CD8-positive, alpha-beta memory T cell (primary cell): ENCODE results near the gene FABP1. TPM values are rescaled to one million over a fixed set of nuclear protein-coding genes. Genes with fewer than 3 reads are reported as not detected.

Experiments used
- CTCF ChIA-PET: fragments of 350-600 bp; sonication (Branson Sonifier 250); formaldehyde crosslinking; loops from one replicate; lab custom pipeline; 2021; ENCODE audit warnings: antibody characterized with exemption; lab: Charles Lee
- POLR2A ChIA-PET: fragments of 350-600 bp; sonication (Branson Sonifier 250); formaldehyde crosslinking; loops from one replicate; lab custom pipeline; 2021; ENCODE audit warnings: antibody characterized with exemption; lab: Charles Lee
- DNase-seq, 5 donors: peaks; one replicate each; pipeline versions ENCODE4 v3.0.0 to v3.0.0-alpha.2; 2020 to 2022; ENCODE audit warnings: mixed read lengths in 1 of 5
- H3K27ac ChIP-seq: one replicate; pipeline ENCODE4 v1.7.0; 2013; ENCODE audit warnings: low read depth, mild to moderate bottlenecking, low read length, moderate library complexity
- H3K27me3 ChIP-seq: 2 replicates; pipeline ENCODE4 v1.7.0; 2013; ENCODE audit warnings: low read length, mild to moderate bottlenecking; ENCODE audit not compliant: insufficient read depth, poor library complexity, severe bottlenecking
- H3K36me3 ChIP-seq: 2 replicates; pipeline ENCODE4 v1.7.0; 2013; ENCODE audit warnings: mild to moderate bottlenecking, low read length, moderate library complexity; ENCODE audit not compliant: insufficient read depth
- H3K4me1 ChIP-seq: 2 replicates; pipeline ENCODE4 v1.7.0; 2013; ENCODE audit warnings: mild to moderate bottlenecking, low read length, moderate library complexity; ENCODE audit not compliant: insufficient read depth
- H3K4me3 ChIP-seq: 2 replicates; pipeline ENCODE4 v1.7.0; 2013; ENCODE audit warnings: mild to moderate bottlenecking, low read length
- H3K9me3 ChIP-seq: 2 replicates; pipeline ENCODE4 v1.7.0; 2013; ENCODE audit warnings: mild to moderate bottlenecking, low read length
- H3K27ac Mint-ChIP-seq, 8 donors: one replicate each; pipeline ENCODE4 v1.8.0; 2020 to 2021; ENCODE audit warnings: mixed read lengths in 8 of 8, mild to moderate bottlenecking in 6 of 8, inconsistent platforms in 3 of 8, moderate library complexity in 3 of 8
- H3K27me3 Mint-ChIP-seq, 2 donors: one replicate each; pipeline ENCODE4 v1.8.0; 2020 to 2021; ENCODE audit warnings: mixed read lengths in 2 of 2, mild to moderate bottlenecking in 1 of 2, moderate library complexity in 1 of 2
- H3K36me3 Mint-ChIP-seq, 3 donors: one replicate each; pipeline ENCODE4 v1.8.0; 2020 to 2021; ENCODE audit warnings: mixed read lengths in 3 of 3, inconsistent platforms in 1 of 3, mild to moderate bottlenecking in 1 of 3
- H3K4me1 Mint-ChIP-seq, 3 donors: one replicate each; pipeline ENCODE4 v1.8.0; 2020 to 2021; ENCODE audit warnings: mixed read lengths in 3 of 3, inconsistent platforms in 1 of 3, mild to moderate bottlenecking in 1 of 3
- H3K4me3 Mint-ChIP-seq, 7 donors: one replicate each; pipeline ENCODE4 v1.8.0; 2020 to 2021; ENCODE audit warnings: mixed read lengths in 7 of 7, mild to moderate bottlenecking in 6 of 7, moderate library complexity in 4 of 7, inconsistent platforms in 2 of 7
- H3K9me3 Mint-ChIP-seq, 5 donors: one replicate each; pipeline ENCODE4 v1.8.0; 2020 to 2022; ENCODE audit warnings: mixed read lengths in 5 of 5, mild to moderate bottlenecking in 3 of 5, moderate library complexity in 2 of 5, inconsistent platforms in 1 of 5
- polyA plus RNA-seq: library from polyadenylated mRNA; unstranded; fragments of 300-500 nt; fragmentation: Illumina TruSeq; gene quantifications from one replicate; pipeline ENCODE4 v1.2.3, GENCODE V29; 2021
- total RNA-seq, 2 experiments: library from RNA; stranded (reverse); gene quantifications; one replicate each; pipeline ENCODE4 v1.2.3, GENCODE V29; 2021

The FABP1 gene
- total and polyA plus RNA-seq, 3 experiments from 2014 or later, result not detected

DNA sequence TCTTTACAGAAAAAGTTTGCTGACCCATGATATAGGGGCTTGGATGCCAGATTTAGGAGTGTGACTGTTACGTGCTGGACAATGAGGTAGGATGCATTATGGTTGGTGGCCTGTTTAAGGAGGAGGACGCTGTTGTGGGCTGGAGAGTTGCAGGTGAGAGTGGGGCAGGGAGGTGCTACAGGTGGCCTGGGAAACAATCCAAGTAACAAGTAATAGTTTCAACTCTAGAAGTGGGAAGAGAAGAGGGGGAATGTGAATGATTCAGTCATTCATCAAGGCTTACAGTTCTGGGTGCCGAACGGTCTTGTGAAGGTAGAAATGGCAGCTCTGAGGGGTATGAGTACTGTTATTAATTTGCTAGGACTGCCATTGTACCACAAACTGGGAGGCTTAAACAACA is 6.2 kb downstream of the FABP1 start:
- no peak overlapping the region for H3K27ac ChIP-seq
- H3K27me3 Mint-ChIP-seq, result peaks cover 18 to 46% of the 10 kb centered on the region in 2 donors
- H3K27ac Mint-ChIP-seq, result no peak overlapping the region
- ChIA-PET CTCF (no interaction called here), POLR2A (no interaction called here)
- no peaks in the 10 kb centered on the region for H3K27me3 ChIP-seq
- H3K9me3 Mint-ChIP-seq, result no peaks in the 10 kb centered on the region
- H3K9me3 ChIP-seq, result no peaks in the 10 kb centered on the region
- H3K4me1 Mint-ChIP-seq, result no peaks in the 10 kb centered on the region
- H3K36me3 ChIP-seq, result no peaks in the 10 kb centered on the region
- no peaks in the 10 kb centered on the region for H3K36me3 Mint-ChIP-seq
- no peak overlapping the region for H3K4me3 Mint-ChIP-seq
- no peak overlapping the region for H3K4me3 ChIP-seq
- no peak for DNase-seq
- H3K4me1 ChIP-seq, result no peaks in the 10 kb centered on the region

DNA sequence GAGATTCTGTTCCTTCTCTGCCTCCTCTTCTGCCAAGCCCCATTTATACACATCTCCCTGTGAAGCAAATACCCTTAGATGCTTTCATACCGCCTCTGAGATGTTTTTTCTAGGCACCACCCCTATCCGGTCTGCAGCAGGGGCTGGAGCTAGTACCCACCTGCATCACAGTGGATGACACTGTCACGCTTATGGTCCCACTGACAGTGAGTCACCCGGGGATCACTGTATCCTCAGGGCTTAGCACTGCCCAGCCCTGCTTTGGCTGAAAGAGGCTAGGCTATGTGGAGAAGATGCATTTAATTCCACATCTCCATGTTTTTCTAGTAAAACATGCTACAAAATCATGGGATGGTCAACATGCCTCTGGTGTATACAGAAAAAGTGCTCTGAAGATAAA is 9.9 kb downstream of the FABP1 start:
- H3K4me3 ChIP-seq, result no peak overlapping the region
- Mint-ChIP-seq H3K4me1 (no peaks in the 10 kb centered on the region), H3K9me3 (no peaks in the 10 kb centered on the region), H3K36me3 (no peaks in the 10 kb centered on the region), H3K27me3 (peaks cover 15 to 55% of the 10 kb centered on the region in 2 donors), H3K27ac (no peak overlapping the region), H3K4me3 (no peak overlapping the region)
- H3K27me3 ChIP-seq, result no peaks in the 10 kb centered on the region
- H3K36me3 ChIP-seq, result no peaks in the 10 kb centered on the region
- no peaks in the 10 kb centered on the region for H3K9me3 ChIP-seq
- no peak overlapping the region for H3K27ac ChIP-seq
- no peaks in the 10 kb centered on the region for H3K4me1 ChIP-seq
- ChIA-PET CTCF (no interaction called here), POLR2A (no interaction called here)
- no peak for DNase-seq

DNA sequence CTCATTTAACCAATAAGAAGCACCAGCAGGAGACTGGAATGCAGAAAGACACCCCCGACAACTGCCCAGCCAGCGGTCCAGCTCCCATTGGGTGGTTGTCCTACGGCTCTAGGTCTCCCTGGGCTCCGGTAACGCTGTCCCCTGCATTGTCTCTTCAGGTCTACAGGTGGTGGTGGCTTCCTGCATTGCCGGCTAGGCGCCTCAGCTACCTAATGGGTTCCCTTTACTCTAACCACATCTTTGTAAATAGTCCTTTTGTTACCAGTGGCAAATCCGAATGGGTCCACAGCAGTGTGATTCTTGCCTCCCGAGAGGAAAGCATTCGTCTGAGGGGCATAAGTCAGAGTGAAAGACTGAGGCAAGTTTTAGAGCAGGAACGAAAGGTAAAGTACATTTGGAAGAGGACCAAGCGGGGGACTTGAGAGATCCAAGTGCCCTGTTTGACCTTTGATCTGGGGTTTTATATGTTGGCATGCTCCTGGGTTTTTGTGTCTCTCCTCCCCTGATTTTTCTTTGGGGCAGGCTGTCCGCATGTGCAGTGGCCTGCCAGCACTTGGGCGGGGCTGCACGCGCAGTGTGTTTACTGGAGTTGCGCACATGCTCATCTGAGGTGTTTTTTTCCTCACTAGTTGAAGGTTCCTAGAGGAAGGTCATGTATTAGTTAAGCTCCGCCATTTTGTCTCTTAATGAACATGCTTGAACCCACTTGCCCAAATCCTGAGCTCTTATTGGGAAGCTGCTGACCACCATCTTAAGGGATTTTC is 11.0 kb downstream of the FABP1 start:
- Mint-ChIP-seq H3K27me3 (peaks cover 15 to 51% of the 10 kb centered on the region in 2 donors), H3K4me3 (no peak overlapping the region), H3K9me3 (no peaks in the 10 kb centered on the region), H3K4me1 (no peaks in the 10 kb centered on the region), H3K27ac (no peak overlapping the region), H3K36me3 (no peaks in the 10 kb centered on the region)
- H3K27ac ChIP-seq, result no peak overlapping the region
- no peaks in the 10 kb centered on the region for H3K36me3 ChIP-seq
- DNase-seq, result no peak
- no peak overlapping the region for H3K4me3 ChIP-seq
- H3K4me1 ChIP-seq, result no peaks in the 10 kb centered on the region
- ChIA-PET POLR2A (no interaction called here), CTCF (interaction anchor here (1.4 kb wide), 1 partner anchor 56 kb away, joined by 4 read pairs; no protein-coding TSS in a partner anchor)
- no peaks in the 10 kb centered on the region for H3K9me3 ChIP-seq
- no peaks in the 10 kb centered on the region for H3K27me3 ChIP-seq

DNA sequence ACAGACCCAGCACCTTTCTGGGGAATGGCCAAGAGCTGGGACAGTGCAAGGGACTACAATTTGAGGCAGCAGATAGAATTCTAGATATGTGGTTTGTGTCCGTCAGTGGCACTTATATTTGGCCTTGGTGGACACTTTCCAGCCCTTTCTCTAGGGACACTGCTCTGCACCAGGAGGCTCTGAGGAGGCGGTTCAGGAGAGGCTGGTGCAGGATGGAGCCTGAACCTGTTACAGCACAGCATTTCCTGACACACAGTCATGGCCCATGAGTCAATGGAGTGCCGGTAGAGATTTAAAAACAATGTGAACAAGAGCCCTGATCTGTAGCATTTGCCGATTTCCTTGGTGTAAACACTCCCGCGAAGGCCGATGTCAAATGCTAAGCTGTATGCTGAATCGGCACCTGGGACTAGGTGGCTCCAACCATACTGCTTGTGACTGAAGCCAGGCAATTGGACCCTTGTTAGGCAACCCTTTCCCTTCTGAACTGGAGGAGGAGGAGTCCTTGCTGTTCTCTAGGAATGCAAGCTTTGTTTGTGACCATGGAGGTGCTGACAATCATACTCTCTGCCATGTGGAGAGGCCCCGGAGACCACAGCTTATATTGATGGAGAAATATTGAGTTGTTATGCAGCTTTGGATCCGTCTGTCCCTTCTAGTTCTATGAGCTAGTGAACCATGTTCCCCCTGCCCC is 11.9 kb downstream of the FABP1 start:
- H3K9me3 ChIP-seq, result no peaks in the 10 kb centered on the region
- no peaks in the 10 kb centered on the region for H3K36me3 Mint-ChIP-seq
- H3K27ac ChIP-seq, result no peak overlapping the region
- no peak for DNase-seq
- no peak overlapping the region for H3K27ac Mint-ChIP-seq
- peaks cover 15 to 43% of the 10 kb centered on the region in 2 donors for H3K27me3 Mint-ChIP-seq
- H3K36me3 ChIP-seq, result no peaks in the 10 kb centered on the region
- no peak overlapping the region for H3K4me3 Mint-ChIP-seq
- no peaks in the 10 kb centered on the region for H3K27me3 ChIP-seq
- H3K4me1 Mint-ChIP-seq, result no peaks in the 10 kb centered on the region
- CTCF ChIA-PET, result interaction anchor here (1.4 kb wide), 1 partner anchor 55 kb away, joined by 4 read pairs; no protein-coding TSS in a partner anchor
- H3K9me3 Mint-ChIP-seq, result no peaks in the 10 kb centered on the region
- POLR2A ChIA-PET, result no interaction called here
- no peak overlapping the region for H3K4me3 ChIP-seq
- H3K4me1 ChIP-seq, result no peaks in the 10 kb centered on the region

DNA sequence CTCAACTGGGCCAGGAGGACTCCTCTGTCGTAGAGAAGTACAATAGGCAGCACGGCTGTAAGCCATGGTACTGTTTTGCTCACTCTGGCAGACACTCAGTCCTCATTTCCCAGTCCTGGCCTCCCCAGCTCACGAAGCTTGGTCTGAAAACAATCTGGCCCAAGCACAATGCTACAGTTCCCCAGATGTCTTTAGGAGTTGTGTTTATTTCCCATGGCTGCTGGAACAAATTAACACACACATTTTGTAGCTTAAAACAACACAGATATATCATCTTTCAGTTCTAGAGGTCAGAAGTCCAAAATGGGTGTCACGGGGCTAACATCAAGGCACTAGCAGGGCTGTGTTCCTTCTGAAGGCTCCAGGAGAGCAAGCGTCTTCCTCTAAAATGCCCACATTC is 13.0 kb downstream of the FABP1 start:
- no peaks in the 10 kb centered on the region for H3K4me1 Mint-ChIP-seq
- no peaks in the 10 kb centered on the region for H3K9me3 ChIP-seq
- no peaks in the 10 kb centered on the region for H3K36me3 Mint-ChIP-seq
- no peak overlapping the region for H3K4me3 Mint-ChIP-seq
- no peaks in the 10 kb centered on the region for H3K27me3 ChIP-seq
- ChIA-PET CTCF (no interaction called here), POLR2A (no interaction called here)
- no peaks in the 10 kb centered on the region for H3K4me1 ChIP-seq
- H3K27me3 Mint-ChIP-seq, result peaks cover 12 to 39% of the 10 kb centered on the region in 2 donors
- H3K27ac Mint-ChIP-seq, result no peak overlapping the region
- H3K36me3 ChIP-seq, result no peaks in the 10 kb centered on the region
- H3K9me3 Mint-ChIP-seq, result no peaks in the 10 kb centered on the region
- no peak overlapping the region for H3K27ac ChIP-seq
- no peak overlapping the region for H3K4me3 ChIP-seq
- DNase-seq, result no peak

DNA sequence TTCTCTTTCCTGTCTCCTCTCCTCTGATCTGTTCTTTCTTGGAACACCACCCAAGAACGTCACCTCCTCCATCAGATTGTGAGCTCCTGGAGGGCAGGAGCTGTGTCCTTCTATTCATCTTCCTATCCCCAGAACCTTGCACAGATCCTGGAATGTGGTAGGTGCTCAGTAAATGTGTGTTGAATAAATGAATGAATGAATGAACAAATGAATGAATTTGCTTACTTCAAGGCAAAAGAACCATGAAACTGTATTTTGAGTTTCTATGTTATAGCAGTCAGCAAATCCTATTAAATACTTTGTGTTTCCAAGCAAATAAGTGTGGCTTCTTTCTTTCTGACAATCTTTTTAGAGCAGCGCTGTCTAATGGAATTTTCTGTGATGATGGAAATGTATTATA is 14.8 kb downstream of the FABP1 start:
- H3K27ac ChIP-seq, result no peak overlapping the region
- no peak for DNase-seq
- no peaks in the 10 kb centered on the region for H3K36me3 ChIP-seq
- Mint-ChIP-seq H3K4me3 (no peak overlapping the region), H3K4me1 (no peaks in the 10 kb centered on the region), H3K27me3 (peaks cover 16 to 42% of the 10 kb centered on the region in 2 donors), H3K9me3 (no peaks in the 10 kb centered on the region), H3K36me3 (no peaks in the 10 kb centered on the region), H3K27ac (no peak overlapping the region)
- POLR2A ChIA-PET, result no interaction called here
- no peaks in the 10 kb centered on the region for H3K27me3 ChIP-seq
- H3K4me3 ChIP-seq, result no peak overlapping the region
- H3K9me3 ChIP-seq, result no peaks in the 10 kb centered on the region
- H3K4me1 ChIP-seq, result no peaks in the 10 kb centered on the region
- CTCF ChIA-PET, result interaction anchor here (1.3 kb wide), 1 partner anchor 53 kb away, joined by 3 read pairs; no protein-coding TSS in a partner anchor

DNA sequence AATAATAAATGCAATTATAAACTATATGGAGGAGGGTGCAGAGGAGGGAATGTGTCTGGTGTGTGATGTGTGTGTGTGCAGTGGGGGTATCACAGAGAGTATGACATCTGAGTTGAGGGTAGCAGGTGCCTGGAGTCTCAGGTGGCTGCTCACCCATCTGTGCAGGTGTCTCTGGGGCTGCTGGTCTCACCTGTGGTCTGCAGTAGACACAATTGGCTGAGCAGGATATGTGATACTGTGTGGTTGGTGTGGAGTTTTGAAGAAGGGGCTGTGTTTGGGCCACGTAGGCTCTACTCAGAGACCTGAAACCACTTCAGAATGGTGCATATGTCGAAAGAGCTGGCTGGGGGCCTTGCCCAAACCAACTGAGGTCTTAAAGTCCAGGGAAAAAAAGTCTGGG is 17.0 kb downstream of the FABP1 start:
- no peaks in the 10 kb centered on the region for H3K9me3 ChIP-seq
- H3K9me3 Mint-ChIP-seq, result no peaks in the 10 kb centered on the region
- H3K4me1 ChIP-seq, result no peaks in the 10 kb centered on the region
- no peak overlapping the region for H3K4me3 ChIP-seq
- no peak for DNase-seq
- H3K27me3 ChIP-seq, result no peaks in the 10 kb centered on the region
- peaks cover 14 to 29% of the 10 kb centered on the region in 2 donors for H3K27me3 Mint-ChIP-seq
- H3K36me3 Mint-ChIP-seq, result no peaks in the 10 kb centered on the region
- no peak overlapping the region for H3K27ac Mint-ChIP-seq
- H3K36me3 ChIP-seq, result no peaks in the 10 kb centered on the region
- ChIA-PET POLR2A (interaction anchor here (0.6 kb wide), 1 partner anchor 1726 kb away, joined by 6 read pairs; no protein-coding TSS in a partner anchor), CTCF (interaction anchor here (1.0 kb wide), 1 partner anchor 51 kb away, joined by 3 read pairs; no protein-coding TSS in a partner anchor)
- H3K4me3 Mint-ChIP-seq, result no peak overlapping the region
- no peaks in the 10 kb centered on the region for H3K4me1 Mint-ChIP-seq
- no peak overlapping the region for H3K27ac ChIP-seq

DNA sequence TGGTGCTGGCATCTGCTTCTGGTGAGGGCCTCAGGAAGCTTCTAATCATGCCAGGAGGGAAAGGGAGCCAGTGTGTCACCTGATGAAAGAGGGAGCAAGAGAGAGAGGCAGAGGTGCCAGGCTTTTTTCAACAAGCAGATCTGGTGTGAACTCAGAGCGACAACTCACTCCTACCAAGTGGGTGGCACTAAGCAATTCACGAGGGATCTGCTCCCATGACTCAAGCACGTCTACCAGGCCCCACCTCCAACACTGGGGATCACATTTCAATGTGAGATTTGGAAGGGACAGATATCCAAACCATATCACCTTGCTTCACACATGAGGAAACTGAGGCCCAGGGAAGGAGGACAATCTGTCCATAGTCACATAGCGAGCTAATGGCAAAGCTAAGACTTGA is 19.1 kb downstream of the FABP1 start:
- Mint-ChIP-seq H3K9me3 (no peaks in the 10 kb centered on the region), H3K36me3 (no peaks in the 10 kb centered on the region), H3K27ac (no peak overlapping the region), H3K4me1 (no peaks in the 10 kb centered on the region), H3K27me3 (peaks cover 12 to 24% of the 10 kb centered on the region in 2 donors), H3K4me3 (no peak overlapping the region)
- ChIA-PET CTCF (no interaction called here), POLR2A (no interaction called here)
- Histone ChIP-seq H3K27me3 (no peaks in the 10 kb centered on the region), H3K4me3 (no peak overlapping the region), H3K9me3 (no peaks in the 10 kb centered on the region), H3K27ac (no peak overlapping the region), H3K4me1 (no peaks in the 10 kb centered on the region), H3K36me3 (no peaks in the 10 kb centered on the region)
- no peak for DNase-seq
